HUDEP-2 (cell line): ENCODE measurements around the gene TPM1.

Experiments
- DNase-seq, 76 experiments: peaks; one replicate each; lab custom pipeline; 2025; ENCODE audit not compliant: unreplicated experiment in 76 of 76; lab: John Stamatoyannopoulos, UW

The TPM1 gene

GRCh38 chr15:63072023-63072650, 29.6 kb downstream of the TPM1 start:
- no peak for DNase-seq

- DNase-seq: no peak
Measured at GRCh38 chr15:63072809-63073277, 30.3 kb downstream of the TPM1 start.

GRCh38 chr15:63073497-63074172, 31.1 kb downstream of the TPM1 start:
- peak in 70 of 76 experiments; percentile 23 to 95 (median 68) for DNase-seq

GRCh38 chr15:63075015-63075983, 32.8 kb downstream of the TPM1 start:
- DNase-seq: no peak

GRCh38 chr15:63075984-63076713, 33.6 kb downstream of the TPM1 start:
- DNase-seq: no peak

GRCh38 chr15:63076714-63077046, 34.1 kb downstream of the TPM1 start:
- no peak for DNase-seq

- peak in 2 of 76 experiments; percentile 10 to 21 for DNase-seq
Measured at GRCh38 chr15:63077952-63078351, 35.4 kb downstream of the TPM1 start.

- DNase-seq: no peak
Measured at GRCh38 chr15:63079947-63080626, 37.5 kb downstream of the TPM1 start.

GRCh38 chr15:63080634-63081250, 38.2 kb downstream of the TPM1 start:
- no peak for DNase-seq

GRCh38 chr15:63082366-63082765, 39.8 kb downstream of the TPM1 start:
- no peak for DNase-seq

- DNase-seq: no peak
Measured at GRCh38 chr15:63083044-63083443, 40.5 kb downstream of the TPM1 start.

- no peak for DNase-seq
Measured at GRCh38 chr15:63083541-63083940, 41.0 kb downstream of the TPM1 start.

- DNase-seq: no peak
Measured at GRCh38 chr15:63084806-63085205, 42.3 kb downstream of the TPM1 start.

- DNase-seq: no peak
Measured at GRCh38 chr15:63085289-63085688, 42.7 kb downstream of the TPM1 start.

GRCh38 chr15:63086271-63086670, 43.7 kb downstream of the TPM1 start:
- DNase-seq: no peak

- no peak for DNase-seq
Measured at GRCh38 chr15:63086947-63087346, 44.4 kb downstream of the TPM1 start.

- no peak for DNase-seq
Measured at GRCh38 chr15:63088533-63089245, 46.1 kb downstream of the TPM1 start.

GRCh38 chr15:63089260-63090043, 46.9 kb downstream of the TPM1 start:
- DNase-seq: no peak
